PFSK-1 (cell line): ENCODE measurements around the gene GLT6D1.

Source experiments
- FOXP2 ChIP-seq: optimal IDR thresholded peaks from 2 replicates; pipeline ENCODE3; 2011; ENCODE audit warnings: borderline replicate concordance, control low read depth, inconsistent platforms; ENCODE audit not compliant: insufficient read depth; ENCODE audit errors: extremely low read length, extremely low read depth
- TAF1 ChIP-seq: IDR thresholded peaks from 2 replicates; pipeline ENCODE4 v1.6.1; 2012; ENCODE audit warnings: low read length, control low read depth, borderline replicate concordance; ENCODE audit not compliant: insufficient read depth

DNA sequence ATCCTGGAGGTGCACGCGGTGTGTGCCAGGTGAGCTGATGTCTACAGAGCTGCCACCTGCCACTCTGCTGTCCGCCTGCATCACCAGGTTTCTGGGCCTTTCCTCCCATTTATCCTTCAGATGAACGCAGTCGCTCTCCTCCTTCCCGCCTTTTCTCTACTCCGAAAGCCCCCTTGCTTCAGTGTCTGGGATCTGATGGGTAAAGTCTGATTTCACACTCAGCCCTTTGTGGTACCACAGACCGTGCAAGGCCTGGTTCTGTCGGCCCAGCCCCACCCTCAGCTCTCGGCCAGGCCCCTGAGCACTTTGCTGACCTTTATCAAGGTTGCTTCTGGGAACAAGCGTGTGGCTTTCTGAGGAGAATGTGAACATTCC lies 32.5 kb downstream of the GLT6D1 start:
- TF ChIP-seq FOXP2 (no peak), TAF1 (no peak)
